Measurements from ENCODE around the gene TCP1. TPM values are rescaled to one million over a fixed set of nuclear protein-coding genes. Genes with fewer than 3 reads are reported as not detected.
A peak's percentile ranks its signal among the peaks of the same experiment; 100 is the strongest.

Gene TCP1
- total and polyA plus RNA-seq, 2 of the 13 experiments (the other 11 are each of a cell fraction or from before 2014, with no cell fraction given): 116 to 553 TPM

DNA sequence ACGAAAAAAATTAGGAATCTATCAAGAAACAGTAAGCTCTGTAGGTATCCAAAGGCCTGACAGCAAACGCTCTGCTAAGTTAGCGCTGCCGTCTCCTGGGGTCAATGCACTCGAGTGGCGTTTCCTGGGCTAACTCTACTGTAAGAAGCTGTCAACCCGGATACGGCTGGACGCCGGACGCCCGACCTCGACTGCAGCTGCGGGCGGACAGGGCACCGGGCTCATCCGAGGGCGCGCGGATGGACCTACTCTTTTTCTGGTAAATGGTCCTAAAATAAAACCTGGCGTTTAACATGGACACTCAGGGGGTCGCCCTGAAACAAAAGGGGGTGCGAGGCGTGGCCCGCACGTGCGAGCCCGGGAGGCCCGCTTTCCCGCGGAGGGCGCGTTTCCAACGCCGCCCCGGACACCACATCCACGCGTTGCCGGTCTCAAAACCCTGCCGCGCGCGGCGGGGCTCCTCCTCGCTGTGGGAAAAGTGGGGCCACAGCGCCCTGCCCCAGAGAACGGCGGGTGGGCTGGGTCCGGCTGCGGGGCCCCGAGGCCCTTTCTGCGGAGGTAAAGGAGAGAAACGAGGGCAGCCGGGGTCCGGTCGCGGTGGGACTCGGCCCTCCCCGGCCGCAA, 537 bp downstream of the TCP1 start (continued):
- TF ChIP-seq MEF2D (CRISPR knock-in tag; IDR thresholded peaks at IDR 0.05) (no peak), ISL2 (CRISPR knock-in tag; IDR thresholded peaks at IDR 0.05) (no peak), HNRNPUL1 (IDR thresholded peaks at IDR 0.05; ENCODE audit: low read depth, low read length) (0 out of 2 replicates have a peak, but pooled peaks have one; percentile 37), ZNF234 (CRISPR knock-in tag; conservative IDR thresholded peaks at IDR 0.05) (no peak), ZNF34 (CRISPR knock-in tag; IDR thresholded peaks at IDR 0.05; ENCODE audit: borderline replicate concordance) (peak; percentile 55; the same call in 1 of the 2 replicates), RFXAP (CRISPR knock-in tag; IDR thresholded peaks at IDR 0.05; ENCODE audit: borderline replicate concordance) (no peak), SP5 (CRISPR knock-in tag; IDR thresholded peaks at IDR 0.05; ENCODE audit: borderline replicate concordance, low read depth) (0 out of 2 replicates have a peak, but pooled peaks have one; percentile 23), ZBED4 (CRISPR knock-in tag; IDR thresholded peaks at IDR 0.05; ENCODE audit: borderline replicate concordance) (no peak), GTF3A (CRISPR knock-in tag; conservative IDR thresholded peaks at IDR 0.05) (0 out of 2 replicates have a peak, but pooled peaks have one; percentile 23), TBL1XR1 (IDR thresholded peaks at IDR 0.05; ENCODE audit: borderline replicate concordance, low read length, partially characterized antibody) (no peak), THAP11 (CRISPR knock-in tag; IDR thresholded peaks at IDR 0.05) (no peak), ZSCAN12 (CRISPR knock-in tag; IDR thresholded peaks at IDR 0.05) (no peak), SMAD1 (CRISPR knock-in tag; IDR thresholded peaks at IDR 0.05; ENCODE audit: borderline replicate concordance, low read depth) (no peak), PITX1 (CRISPR knock-in tag; IDR thresholded peaks at IDR 0.05) (no peak), ATF7-NPFF (CRISPR knock-in tag; IDR thresholded peaks at IDR 0.05; ENCODE audit: low read depth) (no peak), MXD1 (CRISPR knock-in tag; IDR thresholded peaks at IDR 0.05) (peak; percentile 96; the same call in 1 of the 2 replicates), ATAD3A (CRISPR knock-in tag; IDR thresholded peaks at IDR 0.05) (no peak), FOXO1 (CRISPR knock-in tag; IDR thresholded peaks at IDR 0.05) (no peak), ZFYVE20 (CRISPR knock-in tag; IDR thresholded peaks at IDR 0.05; ENCODE audit: borderline replicate concordance, low read depth) (no peak), ZFY (CRISPR knock-in tag; IDR thresholded peaks at IDR 0.05) (no peak)
- TF ChIP-seq, protein P1, sequence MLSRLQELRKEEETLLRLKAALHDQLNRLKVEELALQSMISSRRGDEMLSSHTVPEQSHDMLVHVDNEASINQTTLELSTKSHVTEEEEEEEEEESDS (CRISPR knock-in tag; IDR thresholded peaks at IDR 0.05; ENCODE audit: borderline replicate concordance): no peak
- TF ChIP-seq, protein P2, sequence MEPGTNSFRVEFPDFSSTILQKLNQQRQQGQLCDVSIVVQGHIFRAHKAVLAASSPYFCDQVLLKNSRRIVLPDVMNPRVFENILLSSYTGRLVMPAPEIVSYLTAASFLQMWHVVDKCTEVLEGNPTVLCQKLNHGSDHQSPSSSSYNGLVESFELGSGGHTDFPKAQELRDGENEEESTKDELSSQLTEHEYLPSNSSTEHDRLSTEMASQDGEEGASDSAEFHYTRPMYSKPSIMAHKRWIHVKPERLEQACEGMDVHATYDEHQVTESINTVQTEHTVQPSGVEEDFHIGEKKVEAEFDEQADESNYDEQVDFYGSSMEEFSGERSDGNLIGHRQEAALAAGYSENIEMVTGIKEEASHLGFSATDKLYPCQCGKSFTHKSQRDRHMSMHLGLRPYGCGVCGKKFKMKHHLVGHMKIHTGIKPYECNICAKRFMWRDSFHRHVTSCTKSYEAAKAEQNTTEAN (CRISPR knock-in tag; conservative IDR thresholded peaks at IDR 0.05): no peak

Data from HepG2 (cell line).